GM19397 (cell line): ENCODE measurements around the gene DGKB.
"Not testable (repeated sequence)": the region's sequence is repeated elsewhere in the genome, so short reads cannot be mapped to it uniquely, and the experiment has no call there.

Source experiments
- ATAC-seq: cut with Tn5 transposase; IDR thresholded peaks from one replicate; pipeline ENCODE4 v1.9.1; 2021; ENCODE audit warnings: mild to moderate bottlenecking, moderate library complexity; ENCODE audit not compliant: unreplicated experiment

DGKB gene

GRCh38 chr7:14487701-14488395 lies 414.7 kb downstream of the DGKB start:
- no peak for ATAC-seq

- no peak for ATAC-seq
Measured at GRCh38 chr7:14483663-14484062, 418.9 kb downstream of the DGKB start.

- no peak for ATAC-seq
Measured at GRCh38 chr7:14480281-14480680, 422.3 kb downstream of the DGKB start.

- no peak for ATAC-seq
Measured at GRCh38 chr7:14478834-14479510, 423.6 kb downstream of the DGKB start.

GRCh38 chr7:14461716-14462115 lies 440.8 kb downstream of the DGKB start:
- ATAC-seq = not testable (repeated sequence)

- ATAC-seq = not testable (repeated sequence)
Measured at GRCh38 chr7:14458846-14459245, 443.7 kb downstream of the DGKB start.

GRCh38 chr7:14457568-14458453 lies 444.7 kb downstream of the DGKB start:
- ATAC-seq = peak; percentile 58

- no peak for ATAC-seq
Measured at GRCh38 chr7:14449291-14449690, 453.3 kb downstream of the DGKB start.

- ATAC-seq = no peak
Measured at GRCh38 chr7:14446829-14447228, 455.7 kb downstream of the DGKB start.

- ATAC-seq = no peak
Measured at GRCh38 chr7:14446219-14446618, 456.3 kb downstream of the DGKB start.

GRCh38 chr7:14438366-14438765 lies 464.2 kb downstream of the DGKB start:
- ATAC-seq = no peak

GRCh38 chr7:14436878-14437277 lies 465.7 kb downstream of the DGKB start:
- no peak for ATAC-seq

- ATAC-seq = no peak
Measured at GRCh38 chr7:14432924-14433323, 469.6 kb downstream of the DGKB start.

- no peak for ATAC-seq
Measured at GRCh38 chr7:14430926-14431325, 471.6 kb downstream of the DGKB start.

- no peak for ATAC-seq
Measured at GRCh38 chr7:14425559-14425958, 477.0 kb downstream of the DGKB start.

- no peak for ATAC-seq
Measured at GRCh38 chr7:14424675-14425074, 477.9 kb downstream of the DGKB start.

GRCh38 chr7:14420768-14421167 lies 481.8 kb downstream of the DGKB start:
- no peak for ATAC-seq

GRCh38 chr7:14419531-14419930 lies 483.0 kb downstream of the DGKB start:
- no peak for ATAC-seq

- ATAC-seq = no peak
Measured at GRCh38 chr7:14418633-14419032, 483.9 kb downstream of the DGKB start.

GRCh38 chr7:14414274-14414986 lies 488.1 kb downstream of the DGKB start:
- ATAC-seq = no peak
